K562 (cell line): ENCODE results near the gene ATP13A1. TPM values are rescaled to one million over a fixed set of nuclear protein-coding genes. Genes with fewer than 3 reads are reported as not detected.
A peak's percentile ranks its signal among the peaks of the same experiment; 100 is the strongest.

Source experiments
- BMI1 ChIP-seq: fragments of 150-350 bp; IDR thresholded peaks from 2 replicates; pipeline ENCODE4 v1.6.1; 2014; ENCODE audit warnings: low read length
- CBX1 ChIP-seq: sonication (generic); IDR thresholded peaks from 2 replicates; pipeline ENCODE4 v1.6.1; 2016; ENCODE audit warnings: antibody characterized with exemption, low read depth, mild to moderate bottlenecking
- COPS2 ChIP-seq: fragments of 450-650 bp; conservative IDR thresholded peaks from 2 replicates; pipeline ENCODE4 v1.6.1; 2016; ENCODE audit warnings: mild to moderate bottlenecking, moderate library complexity
- E2F6 ChIP-seq, 2 experiments: IDR thresholded peaks; 2 replicates each; pipeline ENCODE4 v1.6.1; 2011; ENCODE audit warnings: borderline replicate concordance in 1 of 2, control low read depth in 1 of 2, low read depth in 1 of 2, low read length in 1 of 2, mild to moderate bottlenecking in 1 of 2, mixed read lengths in 1 of 2, moderate library complexity in 1 of 2; ENCODE audit not compliant: insufficient read depth in 1 of 2, insufficient read length in 1 of 2, poor library complexity in 1 of 2, severe bottlenecking in 1 of 2; ENCODE audit errors: extremely low read depth in 1 of 2
- HINFP ChIP-seq: fragments of 450-650 bp; conservative IDR thresholded peaks from 2 replicates; pipeline ENCODE4 v1.6.1; 2016; ENCODE audit warnings: missing genetic modification characterization, low read depth, mild to moderate bottlenecking, control low read depth, missing compliant biosample characterization
- MCM5 ChIP-seq: fragments of 450-650 bp; IDR thresholded peaks from 2 replicates; pipeline ENCODE4 v1.6.1; 2016; ENCODE audit warnings: low read depth
- MLLT1 ChIP-seq, 2 experiments: fragments of 450-650 bp; IDR thresholded peaks; 2 replicates each; pipeline ENCODE4 v1.6.1; 2016
- MXD1 ChIP-seq: fragments of 250-450 bp; sonication (Bioruptor Pico); IDR thresholded peaks from 2 replicates; pipeline ENCODE4 v1.8.0; 2021; ENCODE audit warnings: borderline replicate concordance, mild to moderate bottlenecking, moderate library complexity; ENCODE audit not compliant: poor library complexity, severe bottlenecking
- NUFIP1 ChIP-seq: fragments of 450-650 bp; IDR thresholded peaks from 2 replicates; pipeline ENCODE4 v1.6.1; 2018; ENCODE audit not compliant: partially characterized antibody
- RREB1 ChIP-seq: fragments of 250-450 bp; sonication (Bioruptor Pico); IDR thresholded peaks from 2 replicates; pipeline ENCODE4 v1.4.0; 2020
- TGIF2 ChIP-seq: sonication (generic); formaldehyde crosslinking; IDR thresholded peaks from 2 replicates; pipeline ENCODE4 v1.8.1; 2022; ENCODE audit warnings: mild to moderate bottlenecking, missing genetic modification reagents, moderate library complexity
- ZNF740 ChIP-seq, 3 experiments: fragments of 200-800 bp in 1 of 3; sonication (Bioruptor generic) in 1 of 3; sonication (generic) in 1 of 3; formaldehyde crosslinking in 1 of 3; IDR thresholded peaks; 2 replicates each; pipeline versions ENCODE4 v1.6.1 to v1.8.0; 2016 to 2022; ENCODE audit warnings: mild to moderate bottlenecking in 2 of 3, missing compliant biosample characterization in 2 of 3, missing genetic modification characterization in 2 of 3, missing genetic modification reagents in 1 of 3
- ZNF830 ChIP-seq: fragments of 250-450 bp; sonication (Bioruptor Pico); IDR thresholded peaks from 2 replicates; pipeline ENCODE4 v1.5.0; 2021; ENCODE audit warnings: mild to moderate bottlenecking
- polyA plus RNA-seq, 8 experiments: library from polyadenylated mRNA; depleted of rRNA in 4 of 8; stranded (reverse) in 5 of 8; unstranded in 3 of 8; fragments of >200 nt; fragmentation: Nextera tagmentation in 2 of 8; fragmentation: Illumina TruSeq in 1 of 8; extraction: Ambion mirVana in 2 of 8; extraction: Trizol in 1 of 8; gene quantifications; 2 replicates each; pipeline versions ENCODE4 v1.2.1 to v1.2.3, GENCODE V29; 2011 to 2014; ENCODE audit warnings: inconsistent platforms in 1 of 8, missing spikeins in 1 of 8
- total RNA-seq, 7 experiments: library from RNA; depleted of rRNA in 6 of 7; stranded (reverse); fragments of >200 nt in 6 of 7; fragmentation: Illumina TruSeq in 2 of 7; extraction: Trizol in 2 of 7; gene quantifications; 2 replicates each; pipeline versions ENCODE4 v1.2.1 to v1.2.3, GENCODE V29; 2011 to 2021; ENCODE audit warnings: low replicate concordance in 1 of 7

ATP13A1 gene
- total and polyA plus RNA-seq, 9 of the 15 experiments (the other 6 are each of a cell fraction or from before 2014, with no cell fraction given), result 0.90 to 83.8 (median 23.1) TPM

- TF ChIP-seq ZNF740 (CRISPR knock-in tag; IDR thresholded peaks at IDR 0.05) (no peak), ZNF740 (tag; IDR thresholded peaks at IDR 0.05) (no peak), MCM5 (no peak), BMI1 (no peak), TGIF2 (CRISPR knock-in tag) (no peak), RREB1 (no peak), E2F6 (IDR thresholded peaks at IDR 0.05; ENCODE audit: borderline replicate concordance in 1 of 2, extremely low read depth in 1 of 2, insufficient read depth in 1 of 2, insufficient read length in 1 of 2, low read depth in 1 of 2, low read length in 1 of 2, poor library complexity in 1 of 2, severe bottlenecking in 1 of 2) (peak; percentile 44 to 80), CBX1 (no peak; the same call in none of the 2 replicates), MXD1 (no peak), MLLT1 (IDR thresholded peaks at IDR 0.05) (no peak), HINFP (no peak), ZNF830 (CRISPR knock-in tag) (no peak), NUFIP1 (no peak), COPS2 (no peak)
Measured at GRCh38 chr19:19668230-19669012, 4.9 kb upstream of the ATP13A1 start, which contains the start of gene ZNF101 (continued).
